ENCODE results near the gene IL16. TPM values are rescaled to one million over a fixed set of nuclear protein-coding genes. Genes with fewer than 3 reads are reported as not detected.

IL16 gene
- total RNA-seq, 2 experiments from 2014 or later, result 118 to 144 TPM

GRCh38 chr15:81299630-81300273 lies 103.1 kb downstream of the IL16 start:
- peaks cover 84% of the 10 kb centered on the region for H3K4me1 Mint-ChIP-seq
- H3K9me3 Mint-ChIP-seq (ENCODE audit: low read depth), result no peaks in the 10 kb centered on the region
- peak overlapping the region; percentile 95 for H3K27ac Mint-ChIP-seq
- H3K27me3 Mint-ChIP-seq, result no peaks in the 10 kb centered on the region
- H3K4me3 Mint-ChIP-seq, result peak overlapping the region; percentile 96
- H3K36me3 Mint-ChIP-seq, result peaks cover 75% of the 10 kb centered on the region
- ATAC-seq (no peak), DNase-seq (peak; percentile 45)
- CTCF ChIA-PET, result interaction anchor here (0.9 to 6.0 kb wide), 6 partner anchors 14 to 33 kb away, joined by 3 to 42 read pairs (median 5); partner anchors contain the start of gene STARD5

DNA sequence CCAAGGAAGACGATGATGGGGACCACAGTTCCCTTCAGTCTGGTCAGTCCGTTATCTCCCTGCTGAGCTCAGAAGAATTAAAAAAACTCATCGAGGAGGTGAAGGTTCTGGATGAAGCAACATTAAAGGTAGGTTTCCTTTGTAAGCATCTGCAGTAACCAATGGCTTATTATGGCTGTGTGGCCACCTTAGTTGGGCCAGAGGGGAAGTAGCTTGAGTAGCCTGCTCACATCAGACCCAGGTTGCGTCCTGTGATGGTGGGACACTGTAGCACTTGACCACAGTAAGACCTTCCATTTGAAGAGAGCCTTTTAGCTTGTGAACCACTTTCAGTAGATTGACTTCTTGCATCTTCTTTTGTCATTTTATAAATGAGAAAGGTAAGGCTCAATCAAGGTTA lies 104.7 kb downstream of the IL16 start:
- H3K4me3 Mint-ChIP-seq, result peak overlapping the region; percentile 96
- H3K27ac Mint-ChIP-seq, result peak overlapping the region; percentile 77
- peaks cover 79% of the 10 kb centered on the region for H3K4me1 Mint-ChIP-seq
- ATAC-seq (no peak), DNase-seq (no peak)
- H3K27me3 Mint-ChIP-seq, result no peaks in the 10 kb centered on the region
- no peaks in the 10 kb centered on the region for H3K9me3 Mint-ChIP-seq (ENCODE audit: low read depth)
- H3K36me3 Mint-ChIP-seq, result peaks cover 87% of the 10 kb centered on the region
- CTCF ChIA-PET, result interaction anchor here (0.7 to 6.0 kb wide), 11 partner anchors 9 to 99 kb away, joined by 3 to 42 read pairs (median 3); no protein-coding TSS in a partner anchor

- CTCF ChIA-PET, result interaction anchor here (0.7 to 6.0 kb wide), 11 partner anchors 8 to 98 kb away, joined by 3 to 42 read pairs (median 3); no protein-coding TSS in a partner anchor
- Mint-ChIP-seq H3K27me3 (no peaks in the 10 kb centered on the region), H3K4me3 (peak overlapping the region; percentile 96), H3K27ac (peak overlapping the region; percentile 77), H3K4me1 (peaks cover 76% of the 10 kb centered on the region), H3K9me3 (ENCODE audit: low read depth) (no peaks in the 10 kb centered on the region), H3K36me3 (peaks cover 91% of the 10 kb centered on the region)
- DNase-seq, result peak; percentile 82
- ATAC-seq, result peak; percentile 64
These were observed 105.2 kb downstream of the IL16 start for GRCh38 chr15:81301815-81302399.

DNA sequence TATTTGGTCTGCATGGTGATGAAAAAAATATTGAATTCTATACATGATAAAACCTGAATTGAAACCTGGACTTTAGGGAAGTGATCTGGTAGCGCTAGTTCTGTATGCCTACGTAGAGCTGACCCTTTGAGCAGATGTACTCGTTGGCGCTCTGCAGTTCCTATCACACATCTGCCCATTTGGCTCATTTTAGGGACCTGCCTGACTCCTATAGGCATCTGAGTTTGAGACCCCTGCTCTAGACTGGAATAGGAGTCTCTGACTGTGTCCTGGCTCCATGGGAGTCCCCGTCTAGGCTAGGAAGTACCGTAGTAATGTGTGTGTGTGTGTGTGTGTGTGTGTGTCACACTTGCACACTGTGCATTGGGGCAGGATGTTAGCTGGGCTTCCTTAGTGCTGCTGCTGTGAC lies 106.0 kb downstream of the IL16 start:
- H3K4me1 Mint-ChIP-seq, result peaks cover 72% of the 10 kb centered on the region
- DNase-seq (no peak), ATAC-seq (no peak)
- no peaks in the 10 kb centered on the region for H3K27me3 Mint-ChIP-seq
- CTCF ChIA-PET, result interaction anchor here (0.8 to 6.0 kb wide), 7 partner anchors 8 to 36 kb away, joined by 3 to 42 read pairs (median 3); no protein-coding TSS in a partner anchor
- no peaks in the 10 kb centered on the region for H3K9me3 Mint-ChIP-seq (ENCODE audit: low read depth)
- H3K4me3 Mint-ChIP-seq, result peak overlapping the region; percentile 96
- peak overlapping the region; percentile 77 for H3K27ac Mint-ChIP-seq
- H3K36me3 Mint-ChIP-seq, result peaks cover 93% of the 10 kb centered on the region

DNA sequence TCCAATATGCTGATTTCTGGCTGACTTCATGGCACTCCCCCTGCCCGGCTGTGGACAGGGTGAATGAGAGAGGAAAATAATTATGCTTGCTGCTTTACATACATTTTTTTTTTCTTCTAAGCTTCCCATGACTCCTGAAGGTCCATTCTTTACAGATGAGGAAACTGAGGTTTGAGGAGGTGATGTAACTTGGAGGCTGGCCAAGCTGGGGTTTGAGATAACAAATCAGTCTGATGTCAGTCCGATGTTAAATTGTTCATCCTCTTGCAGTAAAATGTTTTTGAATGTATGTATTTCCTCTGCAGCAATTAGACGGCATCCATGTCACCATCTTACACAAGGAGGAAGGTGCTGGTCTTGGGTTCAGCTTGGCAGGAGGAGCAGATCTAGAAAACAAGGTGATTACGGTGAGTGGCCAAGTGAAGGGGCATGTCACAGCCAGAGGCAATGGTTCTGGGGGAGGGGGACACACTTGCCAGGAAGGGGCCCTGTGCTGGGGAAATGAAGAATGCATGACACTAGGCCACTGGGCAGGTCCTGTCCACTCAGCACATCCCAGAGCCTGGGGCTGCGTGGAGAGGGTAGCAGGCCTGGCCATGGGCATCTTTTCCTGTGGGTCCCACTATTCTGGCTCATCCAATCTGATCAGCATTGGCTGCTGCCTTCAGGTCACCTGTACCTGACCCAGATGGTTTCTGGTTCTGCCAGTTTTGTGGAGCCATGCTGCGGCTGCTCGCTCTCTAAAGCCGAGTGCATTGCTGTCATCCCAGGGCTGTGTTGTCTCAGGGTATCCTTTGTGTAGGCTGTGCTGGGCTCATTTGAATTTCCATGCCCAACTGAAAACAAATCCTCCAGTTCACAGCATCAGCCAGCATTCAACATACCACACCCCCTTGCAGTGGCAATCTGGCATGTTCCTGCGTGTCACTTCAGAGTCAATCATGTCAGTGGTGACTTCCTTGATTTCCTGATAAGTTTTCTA lies 106.9 kb downstream of the IL16 start:
- H3K27ac Mint-ChIP-seq, result peak overlapping the region; percentile 79
- no peaks in the 10 kb centered on the region for H3K9me3 Mint-ChIP-seq (ENCODE audit: low read depth)
- no peaks in the 10 kb centered on the region for H3K27me3 Mint-ChIP-seq
- H3K4me3 Mint-ChIP-seq, result peak overlapping the region; percentile 96
- H3K4me1 Mint-ChIP-seq, result peaks cover 68% of the 10 kb centered on the region
- CTCF ChIA-PET, result interaction anchor here (1.0 to 6.0 kb wide), 5 partner anchors 19 to 37 kb away, joined by 3 to 42 read pairs (median 5); no protein-coding TSS in a partner anchor
- peaks cover 93% of the 10 kb centered on the region for H3K36me3 Mint-ChIP-seq
- DNase-seq (no peak), ATAC-seq (no peak)

GRCh38 chr15:81304226-81304625 lies 107.5 kb downstream of the IL16 start:
- Mint-ChIP-seq H3K27me3 (no peaks in the 10 kb centered on the region), H3K4me3 (peak overlapping the region; percentile 34), H3K9me3 (ENCODE audit: low read depth) (no peaks in the 10 kb centered on the region), H3K27ac (peak overlapping the region; percentile 75), H3K4me1 (peaks cover 65% of the 10 kb centered on the region), H3K36me3 (peaks cover 93% of the 10 kb centered on the region)
- CTCF ChIA-PET, result interaction anchor here (1.0 to 1.4 kb wide), 3 partner anchors 18 to 29 kb away, joined by 3 to 5 read pairs (median 3); no protein-coding TSS in a partner anchor
- DNase-seq (no peak), ATAC-seq (no peak)

DNA sequence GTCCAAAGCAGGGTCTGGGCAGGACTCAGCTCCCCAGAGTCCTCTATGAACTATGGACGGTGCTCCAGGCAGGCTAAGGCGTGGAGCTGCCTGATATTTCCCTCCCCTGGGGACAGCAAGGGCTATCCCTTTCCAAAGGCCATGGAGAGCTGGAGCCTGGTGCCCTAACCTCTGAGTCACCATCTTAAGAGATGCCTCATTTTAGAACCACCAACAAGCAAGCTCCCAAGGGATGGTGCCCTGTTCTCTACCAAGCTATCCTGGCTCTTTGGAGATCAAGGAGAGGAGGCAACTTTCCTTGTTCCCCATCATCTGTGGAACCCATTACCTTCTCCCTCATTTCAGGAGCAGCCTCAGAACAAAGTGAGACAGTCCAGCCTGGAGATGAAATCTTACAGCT lies 111.6 kb downstream of the IL16 start:
- DNase-seq, result no peak
- no peaks in the 10 kb centered on the region for H3K27me3 Mint-ChIP-seq
- no peak for ATAC-seq
- H3K36me3 Mint-ChIP-seq, result peaks cover 81% of the 10 kb centered on the region
- CTCF ChIA-PET, result interaction anchor here (0.8 to 3.5 kb wide), 5 partner anchors 11 to 42 kb away, joined by 3 to 15 read pairs (median 7); no protein-coding TSS in a partner anchor
- H3K4me3 Mint-ChIP-seq, result no peak overlapping the region
- peaks cover 31% of the 10 kb centered on the region for H3K4me1 Mint-ChIP-seq
- H3K27ac Mint-ChIP-seq, result no peak overlapping the region
- H3K9me3 Mint-ChIP-seq (ENCODE audit: low read depth), result no peaks in the 10 kb centered on the region

GRCh38 chr15:81309647-81310450 lies 113.2 kb downstream of the IL16 start:
- H3K27ac Mint-ChIP-seq, result no peak overlapping the region
- peaks cover 67% of the 10 kb centered on the region for H3K36me3 Mint-ChIP-seq
- H3K9me3 Mint-ChIP-seq (ENCODE audit: low read depth), result no peaks in the 10 kb centered on the region
- ATAC-seq (no peak), DNase-seq (peak; percentile 36)
- CTCF ChIA-PET, result interaction anchor here (1.1 to 3.5 kb wide), 4 partner anchors 8 to 44 kb away, joined by 3 to 15 read pairs (median 7); no protein-coding TSS in a partner anchor
- H3K4me3 Mint-ChIP-seq, result no peak overlapping the region
- H3K27me3 Mint-ChIP-seq, result no peaks in the 10 kb centered on the region
- peaks cover 18% of the 10 kb centered on the region for H3K4me1 Mint-ChIP-seq

- Mint-ChIP-seq H3K4me3 (no peak overlapping the region), H3K27me3 (no peaks in the 10 kb centered on the region), H3K27ac (no peak overlapping the region), H3K9me3 (ENCODE audit: low read depth) (no peaks in the 10 kb centered on the region), H3K4me1 (peaks cover 23% of the 10 kb centered on the region), H3K36me3 (peaks cover 68% of the 10 kb centered on the region)
- ATAC-seq, result no peak
- no peak for DNase-seq
- CTCF ChIA-PET, result interaction anchor here (1.1 to 1.5 kb wide), 3 partner anchors 9 to 44 kb away, joined by 3 to 4 read pairs (median 3); no protein-coding TSS in a partner anchor
These were observed 113.8 kb downstream of the IL16 start for GRCh38 chr15:81310480-81310879.

DNA sequence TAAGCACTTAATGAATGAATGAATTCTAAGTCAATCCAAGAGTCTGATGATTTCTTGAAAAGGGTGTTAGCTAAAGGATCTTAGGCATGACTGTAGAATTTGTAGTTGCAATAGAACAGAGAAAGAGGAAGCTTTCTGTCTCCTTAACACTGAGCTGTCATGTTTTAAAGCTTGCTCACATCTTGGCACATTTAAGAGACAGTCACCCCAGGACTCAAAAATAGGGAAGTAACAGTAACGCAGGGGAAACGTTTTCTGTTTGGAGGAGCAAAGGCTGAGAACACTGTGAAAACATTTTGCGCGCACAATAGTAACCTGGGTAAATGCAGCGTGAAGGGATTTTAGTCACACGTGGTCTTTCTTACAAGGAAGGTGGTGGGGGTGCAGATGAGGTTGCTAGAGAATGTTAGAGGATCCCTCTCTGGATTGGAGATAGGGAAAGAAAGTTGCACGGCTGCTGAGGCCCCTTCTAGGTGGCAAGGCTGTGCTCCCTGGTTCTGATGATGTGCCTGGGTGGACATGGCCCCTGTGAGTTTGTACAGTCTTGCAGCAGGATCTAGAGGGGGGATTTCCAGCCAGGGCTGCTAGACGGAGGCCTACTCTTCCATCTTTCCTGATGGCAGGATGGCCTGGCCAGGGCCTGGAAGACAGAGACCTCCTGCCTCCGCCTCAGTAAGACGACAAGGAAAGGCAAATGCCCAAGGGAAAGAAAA lies 115.2 kb downstream of the IL16 start:
- peaks cover 60% of the 10 kb centered on the region for H3K36me3 Mint-ChIP-seq
- peak overlapping the region; percentile 0 for H3K27ac Mint-ChIP-seq
- H3K4me3 Mint-ChIP-seq, result no peak overlapping the region
- no peaks in the 10 kb centered on the region for H3K9me3 Mint-ChIP-seq (ENCODE audit: low read depth)
- no peaks in the 10 kb centered on the region for H3K27me3 Mint-ChIP-seq
- H3K4me1 Mint-ChIP-seq, result peaks cover 20% of the 10 kb centered on the region
- CTCF ChIA-PET, result interaction anchor here (0.8 to 1.4 kb wide), 4 partner anchors 15 to 46 kb away, joined by 3 to 6 read pairs (median 4); no protein-coding TSS in a partner anchor
- ATAC-seq, result no peak
- no peak for DNase-seq

DNA sequence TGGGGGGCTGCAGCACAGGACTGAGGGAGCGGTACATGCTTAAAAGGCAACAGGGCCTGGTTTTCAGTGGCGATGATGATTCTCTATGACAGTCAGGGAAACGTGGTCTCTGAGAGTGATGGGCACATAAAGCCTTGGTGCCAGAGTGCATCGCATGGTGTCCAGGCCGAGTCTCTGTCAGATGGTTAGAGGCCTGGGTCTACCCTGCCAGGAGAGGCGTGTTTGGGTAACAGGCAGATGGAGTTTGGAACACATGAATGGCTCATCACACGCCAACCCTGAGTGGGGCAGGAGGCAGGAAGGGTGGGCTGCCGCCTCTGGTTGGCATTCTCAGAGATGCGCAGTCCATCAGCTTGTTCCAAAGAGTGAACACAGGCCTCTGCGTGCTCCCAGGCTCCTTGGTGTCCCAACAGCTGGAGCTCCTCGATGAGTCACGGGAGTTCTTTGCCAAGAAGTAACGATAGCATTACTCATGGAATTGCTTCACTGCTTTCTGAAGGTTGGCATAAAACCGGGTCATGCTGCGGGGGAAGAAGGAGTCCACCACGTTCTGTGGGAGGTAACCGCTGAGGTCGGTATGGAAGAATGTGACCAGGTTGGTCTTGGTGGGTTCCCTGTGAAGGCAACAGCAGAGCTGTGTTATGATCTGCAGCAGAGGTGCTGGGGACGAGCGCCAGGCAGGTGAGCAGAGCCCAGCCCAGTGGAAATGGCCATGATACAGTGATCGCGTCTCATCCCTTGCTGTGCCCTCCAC lies 116.3 kb downstream of the IL16 start:
- ATAC-seq (no peak), DNase-seq (no peak)
- H3K4me3 Mint-ChIP-seq, result no peak overlapping the region
- H3K27ac Mint-ChIP-seq, result no peak overlapping the region
- H3K9me3 Mint-ChIP-seq (ENCODE audit: low read depth), result no peaks in the 10 kb centered on the region
- peaks cover 55% of the 10 kb centered on the region for H3K36me3 Mint-ChIP-seq
- H3K4me1 Mint-ChIP-seq, result peaks cover 20% of the 10 kb centered on the region
- CTCF ChIA-PET, result no interaction called here
- H3K27me3 Mint-ChIP-seq, result no peaks in the 10 kb centered on the region
